DLD1 (cell line): ENCODE results near the gene DAND5.

Experiments used
- in situ Hi-C: cut with HindIII; loops from 2 replicates; pipeline ENCODE4 v1.10.0; 2017; ENCODE audit warnings: low sequenced_read_pairs

The DAND5 gene

GRCh38 chr19:12991296-12991695 lies 21.9 kb downstream of the DAND5 start:
- in situ Hi-C loops, result no loop called here

- in situ Hi-C loops, result no loop called here
Observed at GRCh38 chr19:12992729-12993128, 23.4 kb downstream of the DAND5 start.

- in situ Hi-C loops, result no loop called here
Observed at GRCh38 chr19:12993562-12993961, 24.2 kb downstream of the DAND5 start.

- in situ Hi-C loops, result no loop called here
Observed at GRCh38 chr19:12994701-12995595, 25.6 kb downstream of the DAND5 start, which contains the start of gene NFIX. TSS of gene NFIX (plus strand) at chr19:12995475. CDS start at chr19:12995838, 363 bp downstream.

- in situ Hi-C loops, result no loop called here
Observed at GRCh38 chr19:12995596-12996405, 26.4 kb downstream of the DAND5 start.

GRCh38 chr19:12996406-12997094 lies 27.2 kb downstream of the DAND5 start:
- in situ Hi-C loops, result no loop called here

GRCh38 chr19:12997179-12997966 lies 28.0 kb downstream of the DAND5 start:
- in situ Hi-C loops, result no loop called here

- in situ Hi-C loops, result no loop called here
Observed at GRCh38 chr19:12997967-12998940, 28.9 kb downstream of the DAND5 start.

- in situ Hi-C loops, result no loop called here
Observed at GRCh38 chr19:13001166-13001501, 31.8 kb downstream of the DAND5 start.

GRCh38 chr19:13001502-13002165 lies 32.3 kb downstream of the DAND5 start:
- in situ Hi-C loops, result no loop called here

- in situ Hi-C loops, result no loop called here
Observed at GRCh38 chr19:13002166-13002898, 33.0 kb downstream of the DAND5 start.

GRCh38 chr19:13003081-13003480 lies 33.7 kb downstream of the DAND5 start:
- in situ Hi-C loops, result no loop called here

GRCh38 chr19:13004273-13004672 lies 34.9 kb downstream of the DAND5 start:
- in situ Hi-C loops, result no loop called here

- in situ Hi-C loops, result no loop called here
Observed at GRCh38 chr19:13005253-13005652, 35.9 kb downstream of the DAND5 start.

GRCh38 chr19:13005861-13006370 lies 36.5 kb downstream of the DAND5 start:
- in situ Hi-C loops, result no loop called here

GRCh38 chr19:13006431-13007281 lies 37.3 kb downstream of the DAND5 start:
- in situ Hi-C loops, result no loop called here
